ENCODE measurements around the gene FNDC3B.

FNDC3B gene

GRCh38 chr3:172296975-172297332, 257.6 kb downstream of the FNDC3B start:
- no peak for DNase-seq (ENCODE audit: low read depth)

GRCh38 chr3:172298247-172298646, 258.9 kb downstream of the FNDC3B start:
- Histone ChIP-seq H3K27me3 (replicated peaks; ENCODE audit: control insufficient read depth, insufficient read depth, low read length) (no peaks in the 10 kb centered on the region), H3K9ac (ENCODE audit: low read length) (no peak overlapping the region), H3K9me3 (ENCODE audit: control insufficient read depth, low read length) (no peaks in the 10 kb centered on the region), H3K36me3 (ENCODE audit: control insufficient read depth, insufficient read depth, low read length, severe bottlenecking) (peaks cover 80% of the 10 kb centered on the region), H3K4me1 (ENCODE audit: control insufficient read depth, insufficient read depth, low read length) (peaks cover 24% of the 10 kb centered on the region), H3K4me3 (ENCODE audit: low read length) (no peak overlapping the region)
- no peak for DNase-seq (ENCODE audit: low read depth)

More at GRCh38 chr3:172296975-172297332, 257.6 kb downstream of the FNDC3B start:
- H3K4me1 ChIP-seq (ENCODE audit: control insufficient read depth, insufficient read depth, low read length), result peaks cover 12% of the 10 kb centered on the region
- no peaks in the 10 kb centered on the region for H3K27me3 ChIP-seq (replicated peaks; ENCODE audit: control insufficient read depth, insufficient read depth, low read length)
- H3K36me3 ChIP-seq (ENCODE audit: control insufficient read depth, insufficient read depth, low read length, severe bottlenecking), result peaks cover 87% of the 10 kb centered on the region
- H3K9ac ChIP-seq (ENCODE audit: low read length), result no peak overlapping the region
- no peaks in the 10 kb centered on the region for H3K9me3 ChIP-seq (ENCODE audit: control insufficient read depth, low read length)
- H3K4me3 ChIP-seq (ENCODE audit: low read length), result no peak overlapping the region

DNA sequence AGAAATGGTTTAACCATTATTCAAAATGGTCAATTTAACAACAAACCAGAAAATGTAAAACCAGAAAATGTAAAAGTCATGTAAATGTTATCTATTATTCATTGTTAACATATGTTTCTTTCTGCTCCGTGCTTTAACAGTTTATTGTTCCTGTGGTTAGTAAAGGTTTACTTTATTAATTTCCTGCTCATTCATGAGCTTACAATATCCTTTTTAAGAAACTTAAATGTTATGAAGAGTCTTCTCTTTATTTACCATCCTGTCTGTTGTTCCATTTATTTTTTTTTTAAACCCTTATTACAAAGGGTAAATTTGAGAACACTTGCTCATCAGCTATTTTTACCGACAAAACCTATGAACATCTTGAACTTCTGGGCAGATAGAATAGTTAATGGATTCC, 260.8 kb downstream of the FNDC3B start:
- H3K4me3 ChIP-seq (ENCODE audit: low read length), result no peak overlapping the region
- no peak overlapping the region for H3K9ac ChIP-seq (ENCODE audit: low read length)
- DNase-seq (ENCODE audit: low read depth), result no peak
- H3K27me3 ChIP-seq (replicated peaks; ENCODE audit: control insufficient read depth, insufficient read depth, low read length), result no peaks in the 10 kb centered on the region
- no peaks in the 10 kb centered on the region for H3K9me3 ChIP-seq (ENCODE audit: control insufficient read depth, low read length)
- H3K4me1 ChIP-seq (ENCODE audit: control insufficient read depth, insufficient read depth, low read length), result peaks cover 32% of the 10 kb centered on the region
- peaks cover 81% of the 10 kb centered on the region for H3K36me3 ChIP-seq (ENCODE audit: control insufficient read depth, insufficient read depth, low read length, severe bottlenecking)

GRCh38 chr3:172300862-172301261, 261.5 kb downstream of the FNDC3B start:
- H3K4me1 ChIP-seq (ENCODE audit: control insufficient read depth, insufficient read depth, low read length), result peaks cover 36% of the 10 kb centered on the region
- H3K9me3 ChIP-seq (ENCODE audit: control insufficient read depth, low read length), result no peaks in the 10 kb centered on the region
- H3K9ac ChIP-seq (ENCODE audit: low read length), result no peak overlapping the region
- DNase-seq (ENCODE audit: low read depth), result no peak
- no peak overlapping the region for H3K4me3 ChIP-seq (ENCODE audit: low read length)
- no peaks in the 10 kb centered on the region for H3K27me3 ChIP-seq (replicated peaks; ENCODE audit: control insufficient read depth, insufficient read depth, low read length)
- peaks cover 81% of the 10 kb centered on the region for H3K36me3 ChIP-seq (ENCODE audit: control insufficient read depth, insufficient read depth, low read length, severe bottlenecking)

GRCh38 chr3:172302203-172302602, 262.8 kb downstream of the FNDC3B start:
- Histone ChIP-seq H3K27me3 (replicated peaks; ENCODE audit: control insufficient read depth, insufficient read depth, low read length) (no peaks in the 10 kb centered on the region), H3K9ac (ENCODE audit: low read length) (no peak overlapping the region), H3K36me3 (ENCODE audit: control insufficient read depth, insufficient read depth, low read length, severe bottlenecking) (peaks cover 80% of the 10 kb centered on the region), H3K4me1 (ENCODE audit: control insufficient read depth, insufficient read depth, low read length) (peaks cover 41% of the 10 kb centered on the region), H3K9me3 (ENCODE audit: control insufficient read depth, low read length) (no peaks in the 10 kb centered on the region), H3K4me3 (ENCODE audit: low read length) (no peak overlapping the region)
- no peak for DNase-seq (ENCODE audit: low read depth)

- no peak overlapping the region for H3K4me3 ChIP-seq (ENCODE audit: low read length)
- peaks cover 82% of the 10 kb centered on the region for H3K36me3 ChIP-seq (ENCODE audit: control insufficient read depth, insufficient read depth, low read length, severe bottlenecking)
Measured at GRCh38 chr3:172303181-172303580, 263.8 kb downstream of the FNDC3B start.

DNA sequence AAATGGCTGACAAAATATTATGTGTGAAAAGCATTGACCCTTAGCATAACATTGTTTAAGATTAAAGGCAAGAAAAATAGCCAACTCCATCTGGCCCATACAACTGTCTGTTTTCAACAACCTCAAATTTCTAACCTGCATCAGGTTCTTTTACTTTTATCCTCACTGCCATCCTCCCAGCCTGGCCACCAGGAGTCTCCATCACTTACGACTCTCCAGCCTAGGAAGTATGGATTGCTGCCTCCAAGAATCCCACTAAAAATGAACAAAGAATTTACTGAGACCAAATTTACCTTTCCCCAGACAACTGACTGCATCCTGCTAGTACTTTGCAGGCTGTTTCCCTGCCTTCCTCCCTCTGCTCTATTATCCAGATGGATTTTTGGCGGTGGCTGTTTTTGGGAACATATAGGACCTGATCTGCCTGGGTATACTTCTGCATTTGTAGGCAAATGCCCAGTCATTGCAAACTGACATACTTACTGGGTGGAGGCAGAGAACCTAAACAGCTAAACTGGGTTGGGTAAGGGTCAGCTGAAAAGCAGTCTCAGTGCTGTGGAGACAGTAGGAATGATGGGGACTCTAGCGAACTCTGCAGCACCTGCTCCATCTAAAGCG, 264.7 kb downstream of the FNDC3B start:
- DNase-seq (ENCODE audit: low read depth), result no peak
- Histone ChIP-seq H3K4me3 (ENCODE audit: low read length) (no peak overlapping the region), H3K4me1 (ENCODE audit: control insufficient read depth, insufficient read depth, low read length) (peaks cover 45% of the 10 kb centered on the region), H3K9ac (ENCODE audit: low read length) (no peak overlapping the region), H3K36me3 (ENCODE audit: control insufficient read depth, insufficient read depth, low read length, severe bottlenecking) (peaks cover 82% of the 10 kb centered on the region), H3K27me3 (replicated peaks; ENCODE audit: control insufficient read depth, insufficient read depth, low read length) (no peaks in the 10 kb centered on the region), H3K9me3 (ENCODE audit: control insufficient read depth, low read length) (no peaks in the 10 kb centered on the region)

More at GRCh38 chr3:172303181-172303580, 263.8 kb downstream of the FNDC3B start:
- H3K9ac ChIP-seq (ENCODE audit: low read length), result no peak overlapping the region
- peak; percentile 60 for DNase-seq (ENCODE audit: low read depth)
- H3K27me3 ChIP-seq (replicated peaks; ENCODE audit: control insufficient read depth, insufficient read depth, low read length), result no peaks in the 10 kb centered on the region
- peaks cover 45% of the 10 kb centered on the region for H3K4me1 ChIP-seq (ENCODE audit: control insufficient read depth, insufficient read depth, low read length)
- H3K9me3 ChIP-seq (ENCODE audit: control insufficient read depth, low read length), result no peaks in the 10 kb centered on the region

- DNase-seq (ENCODE audit: low read depth), result peak; percentile 53
- peaks cover 45% of the 10 kb centered on the region for H3K4me1 ChIP-seq (ENCODE audit: control insufficient read depth, insufficient read depth, low read length)
- H3K4me3 ChIP-seq (ENCODE audit: low read length), result no peak overlapping the region
- H3K27me3 ChIP-seq (replicated peaks; ENCODE audit: control insufficient read depth, insufficient read depth, low read length), result no peaks in the 10 kb centered on the region
- peaks cover 82% of the 10 kb centered on the region for H3K36me3 ChIP-seq (ENCODE audit: control insufficient read depth, insufficient read depth, low read length, severe bottlenecking)
- no peak overlapping the region for H3K9ac ChIP-seq (ENCODE audit: low read length)
- H3K9me3 ChIP-seq (ENCODE audit: control insufficient read depth, low read length), result no peaks in the 10 kb centered on the region
Measured at GRCh38 chr3:172305552-172305951, 266.2 kb downstream of the FNDC3B start.

GRCh38 chr3:172305974-172306373, 266.6 kb downstream of the FNDC3B start:
- no peaks in the 10 kb centered on the region for H3K27me3 ChIP-seq (replicated peaks; ENCODE audit: control insufficient read depth, insufficient read depth, low read length)
- H3K4me1 ChIP-seq (ENCODE audit: control insufficient read depth, insufficient read depth, low read length), result peaks cover 45% of the 10 kb centered on the region
- no peak overlapping the region for H3K9ac ChIP-seq (ENCODE audit: low read length)
- peaks cover 82% of the 10 kb centered on the region for H3K36me3 ChIP-seq (ENCODE audit: control insufficient read depth, insufficient read depth, low read length, severe bottlenecking)
- H3K4me3 ChIP-seq (ENCODE audit: low read length), result no peak overlapping the region
- H3K9me3 ChIP-seq (ENCODE audit: control insufficient read depth, low read length), result no peaks in the 10 kb centered on the region
- no peak for DNase-seq (ENCODE audit: low read depth)

- H3K9me3 ChIP-seq (ENCODE audit: control insufficient read depth, low read length), result no peaks in the 10 kb centered on the region
- DNase-seq (ENCODE audit: low read depth), result peak; percentile 66
- no peak overlapping the region for H3K9ac ChIP-seq (ENCODE audit: low read length)
- peaks cover 79% of the 10 kb centered on the region for H3K36me3 ChIP-seq (ENCODE audit: control insufficient read depth, insufficient read depth, low read length, severe bottlenecking)
- H3K4me3 ChIP-seq (ENCODE audit: low read length), result no peak overlapping the region
- H3K27me3 ChIP-seq (replicated peaks; ENCODE audit: control insufficient read depth, insufficient read depth, low read length), result no peaks in the 10 kb centered on the region
- H3K4me1 ChIP-seq (ENCODE audit: control insufficient read depth, insufficient read depth, low read length), result peaks cover 51% of the 10 kb centered on the region
Measured at GRCh38 chr3:172307141-172307560, 267.8 kb downstream of the FNDC3B start.

GRCh38 chr3:172309059-172309458, 269.7 kb downstream of the FNDC3B start:
- peaks cover 52% of the 10 kb centered on the region for H3K4me1 ChIP-seq (ENCODE audit: control insufficient read depth, insufficient read depth, low read length)
- no peak overlapping the region for H3K9ac ChIP-seq (ENCODE audit: low read length)
- H3K36me3 ChIP-seq (ENCODE audit: control insufficient read depth, insufficient read depth, low read length, severe bottlenecking), result peaks cover 91% of the 10 kb centered on the region
- no peak overlapping the region for H3K4me3 ChIP-seq (ENCODE audit: low read length)
- no peaks in the 10 kb centered on the region for H3K27me3 ChIP-seq (replicated peaks; ENCODE audit: control insufficient read depth, insufficient read depth, low read length)
- no peak for DNase-seq (ENCODE audit: low read depth)
- no peaks in the 10 kb centered on the region for H3K9me3 ChIP-seq (ENCODE audit: control insufficient read depth, low read length)

Data from adipocyte (in vitro differentiated cells).